Measurements from ENCODE around the gene HDGF.

DNA sequence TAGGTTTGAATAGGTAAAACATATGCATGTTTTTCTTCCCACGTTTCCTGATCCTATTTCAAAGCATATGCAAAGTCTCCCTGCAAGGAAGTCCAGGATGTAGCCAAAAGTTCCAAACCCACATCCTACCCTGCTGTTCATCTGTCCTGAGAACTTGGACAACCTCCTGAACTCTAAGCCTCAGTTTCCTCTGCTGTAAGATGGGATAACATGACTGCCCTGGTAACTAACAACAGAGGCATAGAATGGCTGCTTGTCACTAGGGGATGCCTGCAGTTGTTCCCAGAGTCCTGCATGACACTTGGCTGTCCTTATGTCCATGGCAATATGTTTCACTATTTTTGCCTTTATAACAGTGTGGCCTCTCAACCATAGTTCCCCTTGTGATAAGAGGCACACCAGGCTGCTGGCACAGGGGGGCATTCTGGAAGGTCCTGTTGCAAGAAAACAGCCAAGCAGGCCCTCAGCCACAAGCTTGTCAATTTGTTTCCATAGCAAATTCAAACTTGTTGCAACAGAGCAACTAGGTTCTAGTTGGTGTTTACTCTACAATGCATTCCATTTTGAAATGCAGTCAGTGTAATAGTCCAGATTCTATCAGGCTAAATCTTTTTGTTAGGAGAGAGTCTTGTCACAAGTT is 1.5 kb upstream of the HDGF start:
- TF ChIP-seq, protein P1, sequence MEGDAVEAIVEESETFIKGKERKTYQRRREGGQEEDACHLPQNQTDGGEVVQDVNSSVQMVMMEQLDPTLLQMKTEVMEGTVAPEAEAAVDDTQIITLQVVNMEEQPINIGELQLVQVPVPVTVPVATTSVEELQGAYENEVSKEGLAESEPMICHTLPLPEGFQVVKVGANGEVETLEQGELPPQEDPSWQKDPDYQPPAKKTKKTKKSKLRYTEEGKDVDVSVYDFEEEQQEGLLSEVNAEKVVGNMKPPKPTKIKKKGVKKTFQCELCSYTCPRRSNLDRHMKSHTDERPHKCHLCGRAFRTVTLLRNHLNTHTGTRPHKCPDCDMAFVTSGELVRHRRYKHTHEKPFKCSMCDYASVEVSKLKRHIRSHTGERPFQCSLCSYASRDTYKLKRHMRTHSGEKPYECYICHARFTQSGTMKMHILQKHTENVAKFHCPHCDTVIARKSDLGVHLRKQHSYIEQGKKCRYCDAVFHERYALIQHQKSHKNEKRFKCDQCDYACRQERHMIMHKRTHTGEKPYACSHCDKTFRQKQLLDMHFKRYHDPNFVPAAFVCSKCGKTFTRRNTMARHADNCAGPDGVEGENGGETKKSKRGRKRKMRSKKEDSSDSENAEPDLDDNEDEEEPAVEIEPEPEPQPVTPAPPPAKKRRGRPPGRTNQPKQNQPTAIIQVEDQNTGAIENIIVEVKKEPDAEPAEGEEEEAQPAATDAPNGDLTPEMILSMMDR (IDR thresholded peaks at IDR 0.05 in 8 of 11, conservative IDR thresholded peaks at IDR 0.05 in 3 of 11), result no peak
- TF ChIP-seq POLR2A (IDR thresholded peaks at IDR 0.05) (no peak), POLR2AphosphoS5 (IDR thresholded peaks at IDR 0.05) (no peak)

Data from spleen (tissue), 7 donors.